ENCODE measurements around the gene CBLN3. TPM values are rescaled to one million over a fixed set of nuclear protein-coding genes. Genes with fewer than 3 reads are reported as not detected.
A peak's percentile ranks its signal among the peaks of the same experiment; 100 is the strongest.

The CBLN3 gene
- total and polyA plus RNA-seq, 2 experiments from 2014 or later: 2.4 to 5.6 TPM

GRCh38 chr14:24406416-24406815, 23.1 kb downstream of the CBLN3 start:
- H3K4me3 ChIP-seq: no peak overlapping the region
- no peaks in the 10 kb centered on the region for H3K9me2 ChIP-seq (ENCODE audit: insufficient read depth)
- in situ Hi-C loops (cut with MboI): no loop called here
- H3K4me2 ChIP-seq (ENCODE audit: unreplicated experiment): no peak overlapping the region
- no peak overlapping the region for H2AFZ ChIP-seq
- H3K27ac ChIP-seq: no peak overlapping the region
- H3K36me3 ChIP-seq (ENCODE audit: low read depth): no peaks in the 10 kb centered on the region
- peaks cover 10% of the 10 kb centered on the region for H3K4me1 ChIP-seq (ENCODE audit: insufficient read depth)
- H3K9ac ChIP-seq: no peak overlapping the region
- no peak for DNase-seq
- WGBS, 2 experiments (ENCODE audit: low coverage in 1 of 2, low lambda C conversion rate in 2 of 2, missing lambda C conversion rate in 2 of 2): 72 to 84% methylated on average over 6 of the region's 6 CpGs
- H3K27me3 ChIP-seq (replicated peaks; ENCODE audit: insufficient read depth): no peaks in the 10 kb centered on the region
- H3F3A ChIP-seq (ENCODE audit: insufficient read depth): peaks cover 12% of the 10 kb centered on the region
- H3K9me3 ChIP-seq (ENCODE audit: low read depth): no peaks in the 10 kb centered on the region
- TF ChIP-seq EZH2 (IDR thresholded peaks at IDR 0.05; ENCODE audit: insufficient read depth, poor library complexity, severe bottlenecking): no peak
- no peak for TF ChIP-seq EZH2phosphoT487 (IDR thresholded peaks at IDR 0.05; ENCODE audit: insufficient read depth, low read depth)
- H3K79me2 ChIP-seq (ENCODE audit: insufficient read depth): no peaks in the 10 kb centered on the region
- H4K20me1 ChIP-seq (ENCODE audit: insufficient read depth): no peaks in the 10 kb centered on the region

DNA sequence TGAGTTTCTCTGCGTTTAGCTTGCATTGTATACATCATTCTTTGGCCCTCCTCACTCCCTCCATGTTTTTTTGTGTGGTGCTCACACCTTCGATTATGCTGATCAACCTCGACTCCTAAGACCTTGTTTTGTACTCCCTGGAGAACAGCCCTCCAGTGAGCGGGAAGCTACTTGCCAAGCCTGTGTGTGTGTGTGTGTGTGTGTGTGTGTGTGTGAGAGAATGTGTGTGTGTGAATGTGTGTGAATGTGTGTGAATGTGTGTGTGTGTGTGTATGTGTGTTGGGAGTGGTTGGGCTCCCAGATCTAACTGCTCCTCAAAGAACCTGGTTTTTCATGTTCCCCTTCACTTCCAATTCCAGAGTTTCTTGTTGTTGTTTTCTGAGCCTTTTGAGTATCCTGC, 24.7 kb downstream of the CBLN3 start:
- Histone ChIP-seq H3K4me3 (no peak overlapping the region), H3K4me2 (ENCODE audit: unreplicated experiment) (no peak overlapping the region), H3K27ac (no peak overlapping the region), H2AFZ (no peak overlapping the region), H3K9me3 (ENCODE audit: low read depth) (no peaks in the 10 kb centered on the region), H4K20me1 (ENCODE audit: insufficient read depth) (no peaks in the 10 kb centered on the region), H3K36me3 (ENCODE audit: low read depth) (no peaks in the 10 kb centered on the region), H3K27me3 (replicated peaks; ENCODE audit: insufficient read depth) (no peaks in the 10 kb centered on the region), H3K9ac (no peak overlapping the region), H3K79me2 (ENCODE audit: insufficient read depth) (no peaks in the 10 kb centered on the region), H3F3A (ENCODE audit: insufficient read depth) (peaks cover 12% of the 10 kb centered on the region), H3K4me1 (ENCODE audit: insufficient read depth) (peaks cover 10% of the 10 kb centered on the region), H3K9me2 (ENCODE audit: insufficient read depth) (no peaks in the 10 kb centered on the region)
- in situ Hi-C loops (cut with MboI): no loop called here
- no peak for TF ChIP-seq EZH2 (IDR thresholded peaks at IDR 0.05; ENCODE audit: insufficient read depth, poor library complexity, severe bottlenecking)
- WGBS, 2 experiments (ENCODE audit: low coverage in 1 of 2, low lambda C conversion rate in 2 of 2, missing lambda C conversion rate in 2 of 2): 63 to 66% methylated on average over 4 of the region's 4 CpGs
- DNase-seq: no peak

- Histone ChIP-seq H4K20me1 (ENCODE audit: insufficient read depth) (no peaks in the 10 kb centered on the region), H3K4me1 (ENCODE audit: insufficient read depth) (peaks cover 10% of the 10 kb centered on the region), H3F3A (ENCODE audit: insufficient read depth) (peaks cover 12% of the 10 kb centered on the region), H3K9ac (no peak overlapping the region), H3K9me2 (ENCODE audit: insufficient read depth) (no peaks in the 10 kb centered on the region), H3K4me3 (no peak overlapping the region), H3K27me3 (replicated peaks; ENCODE audit: insufficient read depth) (no peaks in the 10 kb centered on the region), H3K4me2 (ENCODE audit: unreplicated experiment) (no peak overlapping the region), H3K79me2 (ENCODE audit: insufficient read depth) (no peaks in the 10 kb centered on the region), H3K27ac (no peak overlapping the region), H2AFZ (no peak overlapping the region), H3K9me3 (ENCODE audit: low read depth) (no peaks in the 10 kb centered on the region), H3K36me3 (ENCODE audit: low read depth) (no peaks in the 10 kb centered on the region)
- TF ChIP-seq EZH2 (IDR thresholded peaks at IDR 0.05; ENCODE audit: insufficient read depth, poor library complexity, severe bottlenecking) (no peak), EZH2phosphoT487 (IDR thresholded peaks at IDR 0.05; ENCODE audit: insufficient read depth, low read depth) (no peak)
- whole genome bisulfite sequencing, 2 experiments (ENCODE audit: low coverage in 1 of 2, low lambda C conversion rate in 2 of 2, missing lambda C conversion rate in 2 of 2): 29 to 31% methylated on average over 7 of the region's 7 CpGs
- in situ Hi-C loops (cut with MboI): no loop called here
- peak; percentile 46 for DNase-seq
Observed at GRCh38 chr14:24403294-24403998, 26.0 kb downstream of the CBLN3 start.

DNA sequence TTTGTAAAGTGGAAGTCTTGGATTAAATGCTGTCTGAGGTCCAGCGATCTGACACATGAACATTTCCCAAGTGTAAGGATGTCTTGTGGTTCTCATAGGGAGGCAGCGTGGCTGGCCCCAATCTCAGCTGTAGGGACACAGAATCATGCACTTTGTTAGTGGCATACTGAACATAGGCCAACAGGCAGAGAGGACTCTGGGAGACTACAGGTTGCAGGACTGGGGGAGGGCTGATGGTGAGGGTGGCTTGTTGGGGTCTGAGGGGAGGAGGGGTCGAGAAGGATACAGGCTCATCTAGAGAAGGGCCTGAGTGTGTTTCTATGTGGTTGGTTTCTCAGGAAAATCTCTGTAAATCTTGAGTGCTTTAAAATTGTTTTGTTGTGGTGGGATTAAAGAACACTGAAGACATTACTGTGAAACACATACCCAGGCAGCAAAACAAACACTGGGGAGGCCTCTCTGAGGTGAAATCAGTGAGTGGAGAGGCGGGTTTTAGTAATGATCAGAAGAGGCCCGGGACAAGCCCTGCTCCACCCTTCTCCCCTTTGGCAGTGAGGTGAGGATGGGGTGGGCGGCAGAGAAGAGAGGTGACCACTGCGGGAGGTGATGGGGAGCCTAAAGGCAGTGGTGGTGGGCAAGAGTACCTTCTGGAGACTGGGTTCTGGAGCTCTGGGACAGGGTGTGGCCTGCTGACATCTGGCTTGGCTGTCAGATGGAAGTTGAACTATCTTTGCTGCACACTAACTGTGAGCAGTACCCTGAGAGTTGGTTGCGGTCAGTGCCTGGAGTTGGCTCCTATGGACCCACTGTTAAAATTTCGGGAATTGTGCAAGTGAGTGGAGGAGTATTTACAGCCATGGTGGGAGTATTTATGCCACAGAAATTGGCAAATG, 27.4 kb downstream of the CBLN3 start:
- H3K27ac ChIP-seq: no peak overlapping the region
- 62 to 66% methylated on average over 9 of the region's 9 CpGs for WGBS, 2 experiments (ENCODE audit: low coverage in 1 of 2, low lambda C conversion rate in 2 of 2, missing lambda C conversion rate in 2 of 2)
- in situ Hi-C loops (cut with MboI): no loop called here
- H3F3A ChIP-seq (ENCODE audit: insufficient read depth): peaks cover 12% of the 10 kb centered on the region
- H3K4me3 ChIP-seq: no peak overlapping the region
- TF ChIP-seq EZH2 (IDR thresholded peaks at IDR 0.05; ENCODE audit: insufficient read depth, poor library complexity, severe bottlenecking): no peak
- TF ChIP-seq EZH2phosphoT487 (IDR thresholded peaks at IDR 0.05; ENCODE audit: insufficient read depth, low read depth): no peak
- no peaks in the 10 kb centered on the region for H3K36me3 ChIP-seq (ENCODE audit: low read depth)
- no peaks in the 10 kb centered on the region for H3K9me2 ChIP-seq (ENCODE audit: insufficient read depth)
- H3K27me3 ChIP-seq (replicated peaks; ENCODE audit: insufficient read depth): no peaks in the 10 kb centered on the region
- H3K9me3 ChIP-seq (ENCODE audit: low read depth): no peaks in the 10 kb centered on the region
- no peak for DNase-seq
- no peaks in the 10 kb centered on the region for H3K79me2 ChIP-seq (ENCODE audit: insufficient read depth)
- no peak overlapping the region for H3K9ac ChIP-seq
- no peak overlapping the region for H3K4me2 ChIP-seq (ENCODE audit: unreplicated experiment)
- H2AFZ ChIP-seq: no peak overlapping the region
- H4K20me1 ChIP-seq (ENCODE audit: insufficient read depth): no peaks in the 10 kb centered on the region
- peaks cover 10% of the 10 kb centered on the region for H3K4me1 ChIP-seq (ENCODE audit: insufficient read depth)

Data from GM23248 (cell line).